OCI-LY3 (cell line): ENCODE results near the gene PPIP5K1.
A peak's percentile ranks its signal among the peaks of the same experiment; 100 is the strongest.

Experiments
- H2AFZ ChIP-seq: fragments of 200-600, 300-600 bp; shearing (Covaris generic); 2 replicates; pipeline ENCODE4 v1.6.0; 2014; ENCODE audit warnings: antibody characterized with exemption, low read depth, low read length
- H3K27ac ChIP-seq: fragments of 200-600, 300-600 bp; sonication (generic); 2 replicates; pipeline ENCODE4 v1.5.1; 2014; ENCODE audit warnings: mild to moderate bottlenecking, low read length, moderate library complexity, mixed read lengths
- H3K27me3 ChIP-seq: fragments of 200-600, 300-600 bp; sonication (generic); 2 replicates; pipeline ENCODE4 v1.6.1; 2014; ENCODE audit warnings: low read depth, low read length, mixed read lengths
- H3K36me3 ChIP-seq: fragments of 200-600, 300-600 bp; sonication (generic); replicated peaks from 2 replicates; pipeline ENCODE3; 2014; ENCODE audit warnings: low read depth, low read length, mixed read lengths
- H3K4me1 ChIP-seq: fragments of 300-600, 200-600 bp; sonication (generic); 2 replicates; pipeline ENCODE4 v1.6.1; 2014; ENCODE audit warnings: low read length, mixed read lengths
- H3K4me2 ChIP-seq: fragments of 200-600, 300-600 bp; sonication (generic); 2 replicates; pipeline ENCODE4 v1.6.1; 2014; ENCODE audit warnings: low read length, mixed read lengths
- H3K4me3 ChIP-seq: fragments of 300-600, 200-600 bp; sonication (generic); 2 replicates; pipeline ENCODE4 v1.5.1; 2014; ENCODE audit warnings: antibody characterized with exemption, mild to moderate bottlenecking, low read length, moderate library complexity
- H3K79me2 ChIP-seq: fragments of 300-600, 200-600 bp; shearing (Covaris generic); 2 replicates; pipeline ENCODE4 v1.6.1; 2014; ENCODE audit warnings: mild to moderate bottlenecking, low read length, mixed read lengths
- H3K9ac ChIP-seq: fragments of 300-600, 200-600 bp; shearing (Covaris generic); 2 replicates; pipeline ENCODE4 v1.6.0; 2014; ENCODE audit warnings: mild to moderate bottlenecking, low read length, moderate library complexity
- H3K9me3 ChIP-seq: fragments of 200-600, 300-600 bp; shearing (Covaris generic); 2 replicates; pipeline ENCODE4 v1.6.1; 2014; ENCODE audit warnings: low read length, mixed read lengths; ENCODE audit not compliant: insufficient read depth
- H4K20me1 ChIP-seq: fragments of 200-600, 300-600 bp; sonication (generic); 2 replicates; pipeline ENCODE4 v1.6.1; 2016; ENCODE audit warnings: low read length, mixed read lengths; ENCODE audit not compliant: insufficient read depth
- EZH2phosphoT487 ChIP-seq: fragments of 200-600 bp; shearing (Covaris generic); IDR thresholded peaks from 2 replicates; pipeline ENCODE4 v1.6.1; 2018; ENCODE audit warnings: antibody characterized with exemption, mixed run types, low read depth
- TF ChIP-seq, protein P1 (sequence below): fragments of 200-600, 300-600 bp; sonication (generic); IDR thresholded peaks from 2 replicates; pipeline ENCODE4 v1.5.1; 2014; ENCODE audit warnings: antibody characterized with exemption, low read length, low read depth

Gene PPIP5K1

DNA sequence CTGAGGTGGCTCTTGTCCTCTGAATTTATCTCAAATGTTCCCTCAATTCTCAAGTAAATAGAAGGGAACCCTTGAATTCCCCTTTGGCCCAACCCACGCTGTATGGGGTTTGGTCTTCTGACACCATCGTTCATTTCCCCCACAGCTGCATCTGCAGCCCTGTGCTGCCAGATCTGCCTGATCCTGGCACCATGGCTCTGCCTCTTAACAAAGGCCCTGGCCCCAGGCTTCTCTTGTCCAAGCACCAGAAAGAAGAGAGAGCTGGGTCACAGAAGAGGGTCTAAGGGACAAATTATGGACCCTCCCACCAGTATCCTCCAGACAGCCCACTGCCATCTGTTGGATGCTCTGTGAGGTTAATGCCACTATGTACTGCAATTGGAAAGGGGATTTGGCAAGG, 70.8 kb downstream of the PPIP5K1 start:
- H3K27me3 ChIP-seq, result peaks cover 10% of the 10 kb centered on the region
- no peak overlapping the region for H2AFZ ChIP-seq
- no peaks in the 10 kb centered on the region for H3K79me2 ChIP-seq
- H3K36me3 ChIP-seq, result no peaks in the 10 kb centered on the region
- H3K9ac ChIP-seq, result no peak overlapping the region
- peak overlapping the region; percentile 88 for H3K4me2 ChIP-seq
- peak overlapping the region; percentile 80 for H3K4me3 ChIP-seq
- peaks cover 33% of the 10 kb centered on the region for H3K4me1 ChIP-seq
- H4K20me1 ChIP-seq, result no peaks in the 10 kb centered on the region
- H3K9me3 ChIP-seq, result no peaks in the 10 kb centered on the region
- H3K27ac ChIP-seq, result no peak overlapping the region
- TF ChIP-seq, protein P1, sequence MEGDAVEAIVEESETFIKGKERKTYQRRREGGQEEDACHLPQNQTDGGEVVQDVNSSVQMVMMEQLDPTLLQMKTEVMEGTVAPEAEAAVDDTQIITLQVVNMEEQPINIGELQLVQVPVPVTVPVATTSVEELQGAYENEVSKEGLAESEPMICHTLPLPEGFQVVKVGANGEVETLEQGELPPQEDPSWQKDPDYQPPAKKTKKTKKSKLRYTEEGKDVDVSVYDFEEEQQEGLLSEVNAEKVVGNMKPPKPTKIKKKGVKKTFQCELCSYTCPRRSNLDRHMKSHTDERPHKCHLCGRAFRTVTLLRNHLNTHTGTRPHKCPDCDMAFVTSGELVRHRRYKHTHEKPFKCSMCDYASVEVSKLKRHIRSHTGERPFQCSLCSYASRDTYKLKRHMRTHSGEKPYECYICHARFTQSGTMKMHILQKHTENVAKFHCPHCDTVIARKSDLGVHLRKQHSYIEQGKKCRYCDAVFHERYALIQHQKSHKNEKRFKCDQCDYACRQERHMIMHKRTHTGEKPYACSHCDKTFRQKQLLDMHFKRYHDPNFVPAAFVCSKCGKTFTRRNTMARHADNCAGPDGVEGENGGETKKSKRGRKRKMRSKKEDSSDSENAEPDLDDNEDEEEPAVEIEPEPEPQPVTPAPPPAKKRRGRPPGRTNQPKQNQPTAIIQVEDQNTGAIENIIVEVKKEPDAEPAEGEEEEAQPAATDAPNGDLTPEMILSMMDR, result no peak
- TF ChIP-seq EZH2phosphoT487, result no peak

DNA sequence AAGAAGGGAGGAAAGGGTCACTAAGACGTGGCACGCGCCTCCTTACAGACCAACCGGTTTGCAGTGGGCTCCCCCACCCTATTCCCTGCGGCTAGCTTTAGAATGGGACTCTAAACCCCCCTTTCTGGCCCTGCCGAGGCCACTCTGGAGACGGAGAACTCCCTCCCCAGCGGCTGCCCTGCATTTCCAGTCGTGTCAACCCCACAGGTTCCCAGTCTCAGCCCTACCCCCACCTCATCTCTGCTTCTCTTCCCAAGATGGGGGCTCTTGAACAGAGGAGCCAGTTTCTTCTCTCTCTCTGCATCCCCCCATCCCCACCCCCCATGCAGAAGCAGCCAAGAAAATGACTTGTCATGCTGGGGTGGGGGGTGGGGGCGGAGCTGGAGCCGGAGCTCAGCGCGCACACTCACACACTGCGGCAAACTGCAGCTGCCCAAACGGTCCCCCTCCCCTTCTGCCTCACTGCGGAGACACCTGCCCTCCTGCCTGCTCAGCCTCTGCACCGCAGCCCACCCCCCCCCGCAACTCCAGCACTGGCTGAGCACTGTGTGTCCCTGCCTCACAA, 71.7 kb downstream of the PPIP5K1 start:
- TF ChIP-seq, protein P1, result no peak
- TF ChIP-seq EZH2phosphoT487, result no peak
- Histone ChIP-seq H2AFZ (peak overlapping the region; percentile 62), H3K4me3 (peak overlapping the region; percentile 80), H3K4me1 (peaks cover 33% of the 10 kb centered on the region), H3K27me3 (peaks cover 10% of the 10 kb centered on the region), H4K20me1 (no peaks in the 10 kb centered on the region), H3K36me3 (no peaks in the 10 kb centered on the region), H3K27ac (no peak overlapping the region), H3K9me3 (no peaks in the 10 kb centered on the region), H3K9ac (peak overlapping the region; percentile 23), H3K4me2 (peak overlapping the region; percentile 88), H3K79me2 (no peaks in the 10 kb centered on the region)

DNA sequence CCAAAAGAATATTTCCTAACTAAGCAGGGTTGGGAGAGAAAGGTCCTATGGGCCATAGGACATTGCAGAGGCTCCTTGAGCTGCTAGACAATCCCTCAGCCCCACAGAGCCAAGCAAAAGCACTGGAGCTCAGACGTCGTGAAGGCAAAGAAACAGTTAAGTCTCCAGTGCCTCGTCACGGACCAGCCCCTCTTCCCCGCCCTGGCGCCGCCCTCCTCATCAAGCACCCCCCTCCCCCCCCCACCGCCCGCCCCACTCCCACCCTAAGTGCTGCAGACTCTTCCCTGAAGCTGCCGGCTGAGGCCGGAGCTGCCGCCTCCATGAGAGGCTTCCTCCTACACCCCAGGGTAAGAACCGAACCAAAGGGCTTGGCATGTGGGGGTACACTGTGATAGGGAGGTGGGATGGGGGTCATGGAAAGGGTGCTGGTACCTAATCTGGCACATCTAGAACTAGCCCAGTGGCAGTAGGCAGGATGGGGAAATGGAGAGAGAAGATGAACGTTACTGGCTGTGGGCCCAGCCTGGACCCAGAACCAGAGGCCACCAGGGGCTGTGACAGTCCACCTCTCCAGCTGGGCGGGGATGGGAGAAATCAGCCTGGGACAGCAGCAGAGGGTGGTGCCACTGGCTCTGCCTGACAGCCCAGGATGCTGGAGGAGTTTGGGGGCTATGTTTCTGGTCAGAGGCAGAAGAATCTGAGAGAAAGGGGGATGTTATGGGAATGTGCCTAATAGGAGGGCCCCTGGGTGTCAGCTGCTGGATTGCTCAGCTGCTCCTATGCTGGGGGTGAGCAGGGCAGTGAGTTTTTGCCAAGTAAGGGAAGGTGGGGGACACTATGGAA, 72.4 kb downstream of the PPIP5K1 start, which contains the start of gene MAP1A:
MAP1A (plus strand) TSS at position 255 of the 843 bp plus-strand sequence. CDS start 3,866 bp downstream, outside the sequence.
- H3K9me3 ChIP-seq, result no peaks in the 10 kb centered on the region
- H4K20me1 ChIP-seq, result no peaks in the 10 kb centered on the region
- peak within 1 kb of the TSS; percentile 23 for H3K9ac ChIP-seq
- no peaks in the 10 kb centered on the region for H3K79me2 ChIP-seq
- no peaks in the 10 kb centered on the region for H3K36me3 ChIP-seq
- H3K4me2 ChIP-seq, result peak within 1 kb of the TSS; percentile 88
- peaks cover 12% of the 10 kb centered on the region for H3K27me3 ChIP-seq
- no peak within 1 kb of the TSS for H3K27ac ChIP-seq
- peak within 1 kb of the TSS; percentile 62 for H2AFZ ChIP-seq
- H3K4me3 ChIP-seq, result peak within 1 kb of the TSS; percentile 80
- peaks cover 33% of the 10 kb centered on the region for H3K4me1 ChIP-seq
- TF ChIP-seq EZH2phosphoT487, result no peak
- TF ChIP-seq, protein P1, result no peak

- peaks cover 19% of the 10 kb centered on the region for H3K27me3 ChIP-seq
- H3K4me1 ChIP-seq, result peaks cover 33% of the 10 kb centered on the region
- H3K79me2 ChIP-seq, result no peaks in the 10 kb centered on the region
- H2AFZ ChIP-seq, result peak overlapping the region; percentile 6; the same call in 1 of the 2 replicates
- H3K9ac ChIP-seq, result no peak overlapping the region
- H3K27ac ChIP-seq, result no peak overlapping the region
- peak overlapping the region; percentile 35 for H3K4me2 ChIP-seq
- no peaks in the 10 kb centered on the region for H3K36me3 ChIP-seq
- no peaks in the 10 kb centered on the region for H4K20me1 ChIP-seq
- H3K4me3 ChIP-seq, result peak overlapping the region; percentile 19; the same call in 1 of the 2 replicates
- TF ChIP-seq, protein P1, result no peak
- TF ChIP-seq EZH2phosphoT487, result no peak
- no peaks in the 10 kb centered on the region for H3K9me3 ChIP-seq
Measured at GRCh38 chr15:43516801-43517353, 73.1 kb downstream of the PPIP5K1 start.
